Spleen (tissue), 11 donors: ENCODE data around the gene ATP1B3. TPM values are rescaled to one million over a fixed set of nuclear protein-coding genes. Genes with fewer than 3 reads are reported as not detected.
"Not testable (repeated sequence)": the region's sequence is repeated elsewhere in the genome, so short reads cannot be mapped to it uniquely, and the experiment has no call there.

Experiments
- DNase-seq: peaks from one replicate; pipeline ENCODE4 v3.0.0-alpha.2; 2020
- H3K27ac ChIP-seq, 8 donors: fragments of 200-600 bp; sonication (generic) in 7 of 8; 1 replicate in 4 of 8; 2 replicates in 4 of 8; pipeline versions ENCODE4 v1.5.0 to v1.8.0; 2016 to 2021; ENCODE audit warnings: inconsistent platforms in 4 of 8, mild to moderate bottlenecking in 4 of 8, moderate library complexity in 1 of 8
- H3K27me3 ChIP-seq, 7 donors: fragments of 200-600 bp; sonication (generic) in 6 of 7; replicated peaks in 1 of 7; 1 replicate in 4 of 7; 2 replicates in 3 of 7; pipeline versions ENCODE4 v1.5.0 to v1.8.0; 2016 to 2021; ENCODE audit warnings: inconsistent platforms in 3 of 7, mild to moderate bottlenecking in 1 of 7
- H3K36me3 ChIP-seq, 6 donors: fragments of 200-600 bp; sonication (generic) in 5 of 6; 1 replicate in 4 of 6; 2 replicates in 2 of 6; pipeline versions ENCODE4 v1.5.0 to v1.8.0; 2016 to 2021; ENCODE audit warnings: inconsistent platforms in 2 of 6
- H3K4me1 ChIP-seq, 6 donors: fragments of 200-600 bp; sonication (generic) in 5 of 6; 1 replicate in 3 of 6; 2 replicates in 3 of 6; pipeline versions ENCODE4 v1.5.0 to v1.8.0; 2016 to 2021; ENCODE audit warnings: inconsistent platforms in 3 of 6
- H3K4me3 ChIP-seq, 8 donors: fragments of 200-600 bp; sonication (generic) in 7 of 8; 1 replicate in 4 of 8; 2 replicates in 4 of 8; pipeline versions ENCODE4 v1.5.0 to v1.8.0; 2016 to 2021; ENCODE audit warnings: inconsistent platforms in 4 of 8, mild to moderate bottlenecking in 4 of 8, moderate library complexity in 2 of 8
- H3K9me3 ChIP-seq, 8 donors: fragments of 200-600 bp; sonication (generic) in 7 of 8; 1 replicate in 4 of 8; 2 replicates in 4 of 8; pipeline versions ENCODE4 v1.5.0 to v1.8.0; 2016 to 2021; ENCODE audit warnings: inconsistent platforms in 4 of 8
- CTCF ChIP-seq, 11 experiments: fragments of 200-600 bp in 7 of 11; fragments of 450-650 bp in 4 of 11; sonication (generic) in 4 of 11; IDR thresholded peaks in 8 of 11; conservative IDR thresholded peaks in 3 of 11; 1 replicate in 7 of 11; 2 replicates in 4 of 11; pipeline versions ENCODE4 v1.4.0 to v1.8.0; 2016 to 2021; ENCODE audit warnings: antibody characterized with exemption in 11 of 11, inconsistent platforms in 4 of 11, mild to moderate bottlenecking in 1 of 11
- POLR2A ChIP-seq, 3 donors: fragments of 450-650 bp; IDR thresholded peaks; one replicate each; pipeline ENCODE4 v1.5.1; 2017; ENCODE audit warnings: antibody characterized with exemption in 3 of 3, mild to moderate bottlenecking in 1 of 3
- POLR2AphosphoS5 ChIP-seq, 3 donors: sonication (generic); formaldehyde crosslinking; IDR thresholded peaks; one replicate each; pipeline ENCODE4 v1.5.1; 2017; ENCODE audit warnings: antibody characterized with exemption in 3 of 3
- WGBS, 5 donors: extraction: QIAGEN DNeasy Blood & Tissue Kit in 3 of 5; methylation state at CpG; one replicate each; pipeline versions ENCODE4 v1.1.5 to v1.1.7; 2013 to 2018; 5-methylcytosine and 5-hydroxymethylcytosine counted together
- intact Hi-C: fragments of 100-400 bp; cut with DNase I; formaldehyde crosslinking; loops from one replicate; pipeline ENCODE4 v1.15.0; 2023; ENCODE audit warnings: low total_unique reads
- polyA plus RNA-seq, 3 donors: library from polyadenylated mRNA; stranded (reverse); fragments of 200-250 nt; gene quantifications; one replicate each; pipeline ENCODE4 v1.2.1, GENCODE V29; 2013
- total RNA-seq, 7 donors: library from RNA; depleted of rRNA in 3 of 7; stranded (reverse); fragments of >200 nt in 3 of 7; fragmentation: NEBNext Ultra II Directional in 4 of 7; extraction: Animal tissue kit (Norgen Biotek cat#: 25700) in 4 of 7; gene quantifications; one replicate each; pipeline versions ENCODE4 v1.1.0 to v1.2.1, GENCODE V29; 2016 to 2021
- donor health status: healthy with polysubstance abuse.
- donor health status: DM: no; HTN: no; CAD: no; lungs with moderate emphysema.
- donor health status: DM: no; HTN: no; CAD: no.
- donor health status: Bipolar disorder and iron deficiency.
- donor health status: healthy.
- donor health status: DM: no; HTN: no; CAD: no.
- donor health status: DM: yes; HTN: yes; CAD: no.

ATP1B3 gene
- total and polyA plus RNA-seq, 10 donors: 35.7 to 80.1 (median 66.4) TPM

GRCh38 chr3:141881702-141882101 is 5.3 kb downstream of the ATP1B3 start:
- no peak for TF ChIP-seq POLR2A (IDR thresholded peaks at IDR 0.05)
- no peak for TF ChIP-seq CTCF (IDR thresholded peaks at IDR 0.05 in 8 of 11, conservative IDR thresholded peaks at IDR 0.05 in 3 of 11)
- TF ChIP-seq POLR2AphosphoS5 (IDR thresholded peaks at IDR 0.05): no peak
- intact Hi-C loops: no loop called here
- H3K27me3 ChIP-seq: no peaks in the 10 kb centered on the region
- no peak overlapping the region for H3K4me3 ChIP-seq
- H3K36me3 ChIP-seq: peaks cover 0 to 23% (median 0%) of the 10 kb centered on the region in 6 donors
- 82 to 92% (median 91%) methylated on average over 4 of the region's 4 CpGs for WGBS, 5 donors
- DNase-seq: no peak
- peaks cover 14 to 45% (median 28%) of the 10 kb centered on the region in 6 donors for H3K4me1 ChIP-seq
- no peak overlapping the region for H3K27ac ChIP-seq
- H3K9me3 ChIP-seq: no peaks in the 10 kb centered on the region

- intact Hi-C loops: no loop called here
- TF ChIP-seq CTCF (IDR thresholded peaks at IDR 0.05 in 8 of 11, conservative IDR thresholded peaks at IDR 0.05 in 3 of 11): no peak
- no peak for TF ChIP-seq POLR2A (IDR thresholded peaks at IDR 0.05)
- no peak for TF ChIP-seq POLR2AphosphoS5 (IDR thresholded peaks at IDR 0.05)
- Histone ChIP-seq H3K27ac (no peak overlapping the region), H3K4me1 (peaks cover 0 to 6% (median under 1%) of the 10 kb centered on the region in 6 donors), H3K9me3 (peaks cover 0 to 9% (median 7%) of the 10 kb centered on the region in 8 donors), H3K36me3 (peaks cover 0 to 23% (median 0%) of the 10 kb centered on the region in 6 donors), H3K27me3 (no peaks in the 10 kb centered on the region), H3K4me3 (no peak overlapping the region)
- DNase-seq: no peak
- WGBS, 5 donors: 77 to 97% (median 92%) methylated on average over 5 of the region's 5 CpGs
Measured at GRCh38 chr3:141887051-141887450, 10.6 kb downstream of the ATP1B3 start.

GRCh38 chr3:141888548-141888947 is 12.1 kb downstream of the ATP1B3 start:
- peaks cover 0 to 15% (median 0%) of the 10 kb centered on the region in 6 donors for H3K36me3 ChIP-seq
- H3K27ac ChIP-seq, H3K4me3 ChIP-seq, DNase-seq, H3K9me3 ChIP-seq, H3K4me1 ChIP-seq, H3K27me3 ChIP-seq, intact Hi-C loops: not testable (repeated sequence)
- WGBS, 5 donors: 62 to 100% (median 98%) methylated on average over 3 of the region's 3 CpGs

GRCh38 chr3:141894524-141895176 is 18.2 kb downstream of the ATP1B3 start:
- H3K4me1 ChIP-seq: no peaks in the 10 kb centered on the region
- H3K36me3 ChIP-seq: peaks cover 0 to 20% (median 0%) of the 10 kb centered on the region in 6 donors
- DNase-seq: no peak
- H3K27me3 ChIP-seq: no peaks in the 10 kb centered on the region
- WGBS, 5 donors: 67 to 91% (median 75%) methylated on average over 5 of the region's 5 CpGs
- H3K4me3 ChIP-seq: no peak overlapping the region
- TF ChIP-seq POLR2A (IDR thresholded peaks at IDR 0.05): no peak
- TF ChIP-seq POLR2AphosphoS5 (IDR thresholded peaks at IDR 0.05): no peak
- no peak for TF ChIP-seq CTCF (IDR thresholded peaks at IDR 0.05 in 8 of 11, conservative IDR thresholded peaks at IDR 0.05 in 3 of 11)
- H3K9me3 ChIP-seq: peaks cover 0 to 4% (median 2%) of the 10 kb centered on the region in 8 donors
- H3K27ac ChIP-seq: no peak overlapping the region
- intact Hi-C loops: no loop called here
